OCI-LY1 (cell line): Measurements from ENCODE around the gene SORBS2.

Experiments
- H2AFZ ChIP-seq: fragments of 200-600 bp; sonication (generic), shearing (Covaris generic); 2 replicates; pipeline ENCODE4 v1.6.0; 2014; ENCODE audit warnings: antibody characterized with exemption, mild to moderate bottlenecking, low read length
- H3F3A ChIP-seq: fragments of 200-600 bp; sonication (generic), shearing (Covaris generic); 2 replicates; pipeline ENCODE4 v1.6.0; 2014; ENCODE audit warnings: mild to moderate bottlenecking, antibody characterized with exemption, low read length, moderate library complexity; ENCODE audit not compliant: insufficient read depth
- H3K27ac ChIP-seq: fragments of 200-600 bp; sonication (generic); 2 replicates; pipeline ENCODE4 v1.5.1; 2014; ENCODE audit warnings: low read length, mixed run types, mild to moderate bottlenecking, low read depth; ENCODE audit not compliant: poor library complexity, severe bottlenecking
- H3K27me3 ChIP-seq: fragments of 200-600 bp; sonication (generic); 2 replicates; pipeline ENCODE4 v1.6.0; 2014; ENCODE audit warnings: antibody characterized with exemption, mild to moderate bottlenecking, low read length, moderate library complexity; ENCODE audit not compliant: insufficient read depth
- H3K36me3 ChIP-seq: fragments of 200-600 bp; sonication (generic); 2 replicates; pipeline ENCODE4 v1.6.1; 2014; ENCODE audit warnings: mild to moderate bottlenecking, antibody characterized with exemption, low read length, moderate library complexity, mixed read lengths; ENCODE audit not compliant: insufficient read depth
- H3K4me1 ChIP-seq: fragments of 200-600 bp; sonication (generic); 2 replicates; pipeline ENCODE4 v1.5.1; 2014; ENCODE audit warnings: mild to moderate bottlenecking, low read length, moderate library complexity; ENCODE audit not compliant: insufficient read depth, severe bottlenecking
- H3K4me2 ChIP-seq: fragments of 200-600 bp; sonication (generic), shearing (Covaris generic); 2 replicates; pipeline ENCODE4 v1.6.1; 2014; ENCODE audit warnings: low read length
- H3K4me3 ChIP-seq: fragments of 200-600 bp; sonication (generic); 2 replicates; pipeline ENCODE4 v1.5.1; 2014; ENCODE audit warnings: low read length, low read depth, mild to moderate bottlenecking, mixed read lengths; ENCODE audit not compliant: poor library complexity, severe bottlenecking
- H3K79me2 ChIP-seq: fragments of 200-600 bp; shearing (Covaris generic); 2 replicates; pipeline ENCODE4 v1.6.1; 2016; ENCODE audit warnings: mixed run types, low read length, mixed read lengths; ENCODE audit not compliant: insufficient read depth
- H3K9ac ChIP-seq: fragments of 200-600 bp; sonication (generic), shearing (Covaris generic); 2 replicates; pipeline ENCODE4 v1.6.1; 2014; ENCODE audit warnings: mild to moderate bottlenecking, low read length, mixed read lengths
- H3K9me2 ChIP-seq: fragments of 200-600 bp; sonication (generic), shearing (Covaris generic); 2 replicates; pipeline ENCODE4 v1.6.1; 2014; ENCODE audit warnings: low read depth, mild to moderate bottlenecking, low read length, mixed read lengths
- H3K9me3 ChIP-seq: fragments of 200-600 bp; shearing (Covaris generic); 2 replicates; pipeline ENCODE4 v1.6.1; 2014; ENCODE audit warnings: low read length, mixed read lengths
- H4K20me1 ChIP-seq: fragments of 200-600 bp; sonication (generic), shearing (Covaris generic); 2 replicates; pipeline ENCODE4 v1.6.0; 2016; ENCODE audit warnings: mild to moderate bottlenecking, low read length; ENCODE audit not compliant: insufficient read depth
- EZH2 ChIP-seq: fragments of 200-600 bp; sonication (generic), shearing (Covaris generic); IDR thresholded peaks from 2 replicates; pipeline ENCODE4 v1.8.0; 2017; ENCODE audit warnings: borderline replicate concordance, mixed run types, mild to moderate bottlenecking, antibody characterized with exemption, low read length, moderate library complexity, mixed read lengths
- TF ChIP-seq, protein P1 (sequence below): fragments of 200-600 bp; sonication (generic), shearing (Covaris generic); IDR thresholded peaks from 2 replicates; pipeline ENCODE4 v1.5.1; 2017; ENCODE audit warnings: mild to moderate bottlenecking, antibody characterized with exemption, low read length, moderate library complexity, mixed read lengths

Gene SORBS2

GRCh38 chr4:185713272-185713671 lies 98.7 kb downstream of the SORBS2 start:
- H3K4me3 ChIP-seq = no peak overlapping the region
- H3K9me3 ChIP-seq = peaks cover 3% of the 10 kb centered on the region; the same call in 1 of the 2 replicates
- H3K4me1 ChIP-seq = peaks cover 3% of the 10 kb centered on the region
- no peaks in the 10 kb centered on the region for H3K79me2 ChIP-seq
- no peak for TF ChIP-seq EZH2
- TF ChIP-seq, protein P1, sequence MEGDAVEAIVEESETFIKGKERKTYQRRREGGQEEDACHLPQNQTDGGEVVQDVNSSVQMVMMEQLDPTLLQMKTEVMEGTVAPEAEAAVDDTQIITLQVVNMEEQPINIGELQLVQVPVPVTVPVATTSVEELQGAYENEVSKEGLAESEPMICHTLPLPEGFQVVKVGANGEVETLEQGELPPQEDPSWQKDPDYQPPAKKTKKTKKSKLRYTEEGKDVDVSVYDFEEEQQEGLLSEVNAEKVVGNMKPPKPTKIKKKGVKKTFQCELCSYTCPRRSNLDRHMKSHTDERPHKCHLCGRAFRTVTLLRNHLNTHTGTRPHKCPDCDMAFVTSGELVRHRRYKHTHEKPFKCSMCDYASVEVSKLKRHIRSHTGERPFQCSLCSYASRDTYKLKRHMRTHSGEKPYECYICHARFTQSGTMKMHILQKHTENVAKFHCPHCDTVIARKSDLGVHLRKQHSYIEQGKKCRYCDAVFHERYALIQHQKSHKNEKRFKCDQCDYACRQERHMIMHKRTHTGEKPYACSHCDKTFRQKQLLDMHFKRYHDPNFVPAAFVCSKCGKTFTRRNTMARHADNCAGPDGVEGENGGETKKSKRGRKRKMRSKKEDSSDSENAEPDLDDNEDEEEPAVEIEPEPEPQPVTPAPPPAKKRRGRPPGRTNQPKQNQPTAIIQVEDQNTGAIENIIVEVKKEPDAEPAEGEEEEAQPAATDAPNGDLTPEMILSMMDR = no peak
- no peak overlapping the region for H2AFZ ChIP-seq
- no peak overlapping the region for H3K27ac ChIP-seq
- no peaks in the 10 kb centered on the region for H3K9me2 ChIP-seq
- H3K4me2 ChIP-seq = no peak overlapping the region
- no peaks in the 10 kb centered on the region for H4K20me1 ChIP-seq
- no peaks in the 10 kb centered on the region for H3F3A ChIP-seq
- H3K9ac ChIP-seq = no peak overlapping the region
- H3K27me3 ChIP-seq = no peaks in the 10 kb centered on the region
- peaks cover 41% of the 10 kb centered on the region for H3K36me3 ChIP-seq

GRCh38 chr4:185712350-185713024 lies 99.5 kb downstream of the SORBS2 start:
- Histone ChIP-seq H3K4me2 (no peak overlapping the region), H3K27ac (no peak overlapping the region), H3K9me3 (peaks cover 3% of the 10 kb centered on the region; the same call in 1 of the 2 replicates), H3K9ac (no peak overlapping the region), H2AFZ (no peak overlapping the region), H3K9me2 (no peaks in the 10 kb centered on the region), H4K20me1 (no peaks in the 10 kb centered on the region), H3K4me1 (peaks cover 3% of the 10 kb centered on the region), H3K27me3 (no peaks in the 10 kb centered on the region), H3K4me3 (no peak overlapping the region), H3K79me2 (no peaks in the 10 kb centered on the region), H3K36me3 (peaks cover 38% of the 10 kb centered on the region), H3F3A (no peaks in the 10 kb centered on the region)
- TF ChIP-seq, protein P1 = no peak
- TF ChIP-seq EZH2 = no peak

DNA sequence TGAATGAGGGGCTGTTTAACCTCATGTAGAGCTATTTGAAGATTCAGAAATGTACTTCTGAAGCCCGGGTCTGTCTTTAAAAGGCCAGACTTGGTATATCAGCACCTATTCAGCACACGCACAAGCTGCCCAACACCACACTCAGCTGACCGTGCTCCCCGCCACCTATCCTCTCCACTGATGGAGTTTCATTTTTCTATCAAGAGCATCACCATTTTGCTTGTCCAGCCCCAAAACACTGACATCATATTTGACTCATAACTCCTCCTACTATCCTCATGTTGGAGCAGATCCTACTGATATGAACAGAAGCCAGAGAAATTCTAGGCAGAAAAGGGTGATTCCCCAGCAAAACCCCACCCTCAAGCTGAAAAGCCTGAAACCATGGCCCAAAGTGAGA lies 100.3 kb downstream of the SORBS2 start:
- Histone ChIP-seq H3K79me2 (no peaks in the 10 kb centered on the region), H3K9me2 (no peaks in the 10 kb centered on the region), H4K20me1 (no peaks in the 10 kb centered on the region), H3K4me3 (no peak overlapping the region), H3K9ac (no peak overlapping the region), H3K27me3 (no peaks in the 10 kb centered on the region), H2AFZ (no peak overlapping the region), H3F3A (no peaks in the 10 kb centered on the region), H3K36me3 (peaks cover 30% of the 10 kb centered on the region), H3K27ac (no peak overlapping the region), H3K9me3 (peaks cover 3% of the 10 kb centered on the region; the same call in 1 of the 2 replicates), H3K4me1 (peaks cover 3% of the 10 kb centered on the region), H3K4me2 (no peak overlapping the region)
- TF ChIP-seq, protein P1 = no peak
